ENCODE data around the gene PRKN. TPM values are rescaled to one million over a fixed set of nuclear protein-coding genes. Genes with fewer than 3 reads are reported as not detected.

The PRKN gene
- total RNA-seq, 4 donors from 2014 or later: 4.4 to 669 (median 10.5) TPM

GRCh38 chr6:161618831-161619454 lies 1108.6 kb downstream of the PRKN start:
- no peak overlapping the region for H3K27ac ChIP-seq
- no peaks in the 10 kb centered on the region for H3K36me3 ChIP-seq
- H3K27me3 ChIP-seq: no peaks in the 10 kb centered on the region
- H3K4me1 ChIP-seq: no peaks in the 10 kb centered on the region
- H3K4me3 ChIP-seq: no peak overlapping the region
- no peaks in the 10 kb centered on the region for H3K9me3 ChIP-seq
- no peak for DNase-seq
- TF ChIP-seq POLR2A (IDR thresholded peaks at IDR 0.05) (no peak), CTCF (IDR thresholded peaks at IDR 0.05) (peak in 1 of 6 experiments; percentile 5)

- no peaks in the 10 kb centered on the region for H3K4me1 ChIP-seq
- H3K4me3 ChIP-seq: no peak overlapping the region
- DNase-seq: no peak
- H3K9me3 ChIP-seq: no peaks in the 10 kb centered on the region
- no peak for TF ChIP-seq POLR2A (IDR thresholded peaks at IDR 0.05)
- TF ChIP-seq CTCF (IDR thresholded peaks at IDR 0.05): no peak
- H3K27me3 ChIP-seq: no peaks in the 10 kb centered on the region
- no peaks in the 10 kb centered on the region for H3K36me3 ChIP-seq
- no peak overlapping the region for H3K27ac ChIP-seq
Measured at GRCh38 chr6:161613711-161614110, 1113.9 kb downstream of the PRKN start.

- no peaks in the 10 kb centered on the region for H3K27me3 ChIP-seq
- H3K36me3 ChIP-seq: no peaks in the 10 kb centered on the region
- H3K4me1 ChIP-seq: no peaks in the 10 kb centered on the region
- no peak overlapping the region for H3K4me3 ChIP-seq
- no peak overlapping the region for H3K27ac ChIP-seq
- H3K9me3 ChIP-seq: no peaks in the 10 kb centered on the region
- DNase-seq: no peak
- TF ChIP-seq CTCF (IDR thresholded peaks at IDR 0.05) (no peak), POLR2A (IDR thresholded peaks at IDR 0.05) (no peak)
Measured at GRCh38 chr6:161608771-161609170, 1118.8 kb downstream of the PRKN start.

- no peaks in the 10 kb centered on the region for H3K36me3 ChIP-seq
- H3K9me3 ChIP-seq: no peaks in the 10 kb centered on the region
- no peaks in the 10 kb centered on the region for H3K27me3 ChIP-seq
- no peak overlapping the region for H3K27ac ChIP-seq
- DNase-seq: no peak
- H3K4me3 ChIP-seq: no peak overlapping the region
- TF ChIP-seq CTCF (IDR thresholded peaks at IDR 0.05) (no peak), POLR2A (IDR thresholded peaks at IDR 0.05) (no peak)
- H3K4me1 ChIP-seq: no peaks in the 10 kb centered on the region
Measured at GRCh38 chr6:161607696-161608297, 1119.8 kb downstream of the PRKN start.

- Histone ChIP-seq H3K27me3 (no peaks in the 10 kb centered on the region), H3K36me3 (no peaks in the 10 kb centered on the region), H3K4me3 (no peak overlapping the region), H3K4me1 (no peaks in the 10 kb centered on the region), H3K9me3 (no peaks in the 10 kb centered on the region), H3K27ac (no peak overlapping the region)
- TF ChIP-seq CTCF (IDR thresholded peaks at IDR 0.05) (no peak), POLR2A (IDR thresholded peaks at IDR 0.05) (no peak)
- no peak for DNase-seq
Measured at GRCh38 chr6:161602359-161602758, 1125.2 kb downstream of the PRKN start.
